HEK293 (cell line): ENCODE data around the gene STK32C.

Experiments
- CTCF ChIA-PET: fragments of 350-600 bp; formaldehyde crosslinking; extraction: SDS; loops from one replicate; lab custom pipeline; 2021; ENCODE audit warnings: antibody characterized with exemption; lab: Yijun Ruan, JAX
- POLR2A ChIA-PET: fragments of 300-600 bp; formaldehyde crosslinking; extraction: SDS; loops from one replicate; lab custom pipeline; 2020; ENCODE audit warnings: antibody characterized with exemption, inconsistent platforms; lab: Yijun Ruan, JAX
- H3K27ac ChIP-seq: fragments of 200-500 bp; sonication (Bioruptor generic); 2 replicates; pipeline ENCODE4 v1.5.1; 2014; ENCODE audit warnings: low read depth, low read length, control low read depth, inconsistent platforms; ENCODE audit errors: extremely low read depth
- H3K36me3 ChIP-seq, 2 experiments: fragments of 200-500 bp in 1 of 2; sonication (Bioruptor generic) in 1 of 2; 1 replicate in 1 of 2; 2 replicates in 1 of 2; pipeline ENCODE4 v1.5.1; 2014 to 2017; ENCODE audit warnings: inconsistent platforms in 2 of 2, low read length in 2 of 2; ENCODE audit not compliant: control insufficient read depth in 2 of 2, insufficient read depth in 1 of 2
- H3K4me1 ChIP-seq: fragments of 200-500 bp; sonication (Bioruptor generic); 2 replicates; pipeline ENCODE4 v1.5.1; 2014; ENCODE audit warnings: mild to moderate bottlenecking, low read length, inconsistent platforms; ENCODE audit not compliant: control insufficient read depth, insufficient read depth
- H3K4me3 ChIP-seq: 2 replicates; pipeline ENCODE4 v1.5.1; 2011; ENCODE audit warnings: low read depth, mild to moderate bottlenecking, control low read depth, low read length, moderate library complexity
- H3K9me3 ChIP-seq: fragments of 200-500 bp; sonication (Bioruptor generic); 2 replicates; pipeline ENCODE4 v1.5.1; 2014; ENCODE audit warnings: low read depth, low read length, inconsistent platforms; ENCODE audit not compliant: control insufficient read depth, insufficient read depth
- KLF1 ChIP-seq: fragments of 450-650 bp; formaldehyde crosslinking; IDR thresholded peaks from 2 replicates; pipeline ENCODE4 v1.5.1; 2016; ENCODE audit warnings: missing biosample characterization, missing genetic modification characterization
- SETDB1 ChIP-seq: IDR thresholded peaks from one replicate; pipeline ENCODE4 v1.6.1; 2017; ENCODE audit warnings: mild to moderate bottlenecking, low read length, moderate library complexity, mixed read lengths; ENCODE audit not compliant: insufficient read length
- ZBTB20 ChIP-seq: fragments of 450-650 bp; formaldehyde crosslinking; IDR thresholded peaks from 2 replicates; pipeline ENCODE4 v1.5.1; 2016; ENCODE audit warnings: missing biosample characterization, missing genetic modification characterization
- ZBTB7A ChIP-seq: fragments of 450-650 bp; formaldehyde crosslinking; IDR thresholded peaks from 2 replicates; pipeline ENCODE4 v1.5.1; 2016; ENCODE audit warnings: low read depth, missing biosample characterization, missing genetic modification characterization
- ZBTB8A ChIP-seq: fragments of 450-650 bp; formaldehyde crosslinking; IDR thresholded peaks from 2 replicates; pipeline ENCODE4 v1.5.1; 2016; ENCODE audit warnings: missing biosample characterization, missing genetic modification characterization
- ZFHX2 ChIP-seq: fragments of 450-650 bp; formaldehyde crosslinking; conservative IDR thresholded peaks from 2 replicates; pipeline ENCODE4 v1.5.1; 2016; ENCODE audit warnings: missing biosample characterization, missing genetic modification characterization
- ZFP37 ChIP-seq: fragments of 450-650 bp; formaldehyde crosslinking; IDR thresholded peaks from 2 replicates; pipeline ENCODE4 v1.5.1; 2016; ENCODE audit warnings: missing biosample characterization, missing genetic modification characterization
- ZNF112 ChIP-seq: fragments of 450-650 bp; formaldehyde crosslinking; IDR thresholded peaks from 2 replicates; pipeline ENCODE4 v1.5.0; 2017; ENCODE audit warnings: missing biosample characterization, missing genetic modification characterization
- ZNF175 ChIP-seq: fragments of 450-650 bp; formaldehyde crosslinking; IDR thresholded peaks from 2 replicates; pipeline ENCODE4 v1.5.1; 2016; ENCODE audit warnings: missing biosample characterization, missing genetic modification characterization
- ZNF18 ChIP-seq: fragments of 450-650 bp; formaldehyde crosslinking; IDR thresholded peaks from 2 replicates; pipeline ENCODE4 v1.5.1; 2016; ENCODE audit warnings: missing biosample characterization, missing genetic modification characterization
- ZNF214 ChIP-seq: fragments of 450-650 bp; formaldehyde crosslinking; IDR thresholded peaks from 2 replicates; pipeline ENCODE4 v1.5.1; 2017; ENCODE audit warnings: missing biosample characterization, mild to moderate bottlenecking, missing genetic modification characterization, borderline replicate concordance
- ZNF248 ChIP-seq: fragments of 450-650 bp; formaldehyde crosslinking; IDR thresholded peaks from 2 replicates; pipeline ENCODE4 v1.5.1; 2017; ENCODE audit warnings: missing biosample characterization, missing genetic modification characterization
- ZNF449 ChIP-seq: fragments of 450-650 bp; formaldehyde crosslinking; IDR thresholded peaks from 2 replicates; pipeline ENCODE4 v1.5.1; 2017; ENCODE audit warnings: missing biosample characterization, mild to moderate bottlenecking, missing genetic modification characterization, moderate library complexity
- ZNF529 ChIP-seq: fragments of 450-650 bp; formaldehyde crosslinking; IDR thresholded peaks from 2 replicates; pipeline ENCODE4 v1.5.1; 2017; ENCODE audit warnings: missing genetic modification characterization, missing biosample characterization; ENCODE audit not compliant: insufficient replicate concordance
- ZNF660 ChIP-seq: fragments of 450-650 bp; IDR thresholded peaks from 2 replicates; pipeline ENCODE4 v1.5.1; 2018; ENCODE audit warnings: missing biosample characterization, mild to moderate bottlenecking, missing genetic modification characterization
- ZNF768 ChIP-seq: fragments of 450-650 bp; formaldehyde crosslinking; IDR thresholded peaks from 2 replicates; pipeline ENCODE4 v1.5.1; 2018; ENCODE audit warnings: missing biosample characterization, mild to moderate bottlenecking, missing genetic modification characterization
- ZNF837 ChIP-seq: fragments of 450-650 bp; formaldehyde crosslinking; IDR thresholded peaks from 2 replicates; pipeline ENCODE4 v1.5.1; 2016; ENCODE audit warnings: missing biosample characterization, missing genetic modification characterization
- ZNF843 ChIP-seq: fragments of 450-650 bp; formaldehyde crosslinking; IDR thresholded peaks from 2 replicates; pipeline ENCODE4 v1.5.1; 2016; ENCODE audit warnings: missing biosample characterization, missing genetic modification characterization
- TF ChIP-seq, protein P1 (sequence below): fragments of 450-650 bp; formaldehyde crosslinking; IDR thresholded peaks from 2 replicates; pipeline ENCODE4 v1.5.1; 2016; ENCODE audit warnings: missing biosample characterization, missing genetic modification characterization, low read depth
- TF ChIP-seq, protein P2 (sequence below): fragments of 450-650 bp; formaldehyde crosslinking; IDR thresholded peaks from 2 replicates; pipeline ENCODE4 v1.5.1; 2016; ENCODE audit warnings: missing biosample characterization, missing genetic modification characterization
- TF ChIP-seq, protein P3 (sequence below): fragments of 450-650 bp; formaldehyde crosslinking; IDR thresholded peaks from 2 replicates; pipeline ENCODE4 v1.5.1; 2016; ENCODE audit warnings: missing biosample characterization, missing genetic modification characterization
- TF ChIP-seq, protein P4 (sequence below): sonication (generic); formaldehyde crosslinking; IDR thresholded peaks from 2 replicates; pipeline ENCODE4 v1.8.1; 2022; ENCODE audit warnings: mild to moderate bottlenecking, moderate library complexity, missing genetic modification reagents
- TF ChIP-seq, protein P5 (sequence below): IDR thresholded peaks from 2 replicates; pipeline ENCODE4 v1.6.1; 2011; ENCODE audit warnings: mild to moderate bottlenecking, low read depth, low read length, borderline replicate concordance

The STK32C gene

DNA sequence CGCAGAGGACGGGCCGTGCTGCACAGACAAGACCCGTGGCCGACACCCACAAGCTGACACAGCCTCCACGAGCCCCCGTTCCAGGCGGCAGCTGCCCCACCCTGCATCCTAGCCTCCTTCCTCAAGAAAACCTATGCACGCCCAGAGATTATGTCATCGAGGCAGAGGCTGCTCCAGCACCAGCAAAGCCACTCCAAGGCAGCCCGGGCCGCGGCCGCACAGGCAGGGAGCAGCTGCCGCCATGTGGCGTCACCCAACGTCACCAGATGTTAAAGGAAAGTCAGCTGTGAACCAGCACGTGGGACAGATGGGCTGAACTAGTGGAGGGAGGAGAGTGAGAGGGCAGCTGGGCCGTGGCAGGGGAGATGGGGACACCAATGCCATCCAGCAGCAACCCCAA, 59.8 kb downstream of the STK32C start:
- H3K4me1 ChIP-seq: no peaks in the 10 kb centered on the region
- no peaks in the 10 kb centered on the region for H3K36me3 ChIP-seq
- POLR2A ChIA-PET: no interaction called here
- no peak overlapping the region for H3K4me3 ChIP-seq
- peak; percentile 62 for TF ChIP-seq KLF1 (tag by site-specific recombination)
- TF ChIP-seq ZNF18: no peak
- no peak overlapping the region for H3K27ac ChIP-seq
- no peaks in the 10 kb centered on the region for H3K9me3 ChIP-seq
- CTCF ChIA-PET: no interaction called here

- CTCF ChIA-PET: no interaction called here
- no peaks in the 10 kb centered on the region for H3K4me1 ChIP-seq
- POLR2A ChIA-PET: no interaction called here
- H3K9me3 ChIP-seq: no peaks in the 10 kb centered on the region
- no peak for TF ChIP-seq ZFHX2
- TF ChIP-seq ZNF112: no peak
- TF ChIP-seq ZBTB20 (tag by site-specific recombination): no peak
- no peaks in the 10 kb centered on the region for H3K36me3 ChIP-seq
- no peak overlapping the region for H3K27ac ChIP-seq
- H3K4me3 ChIP-seq: no peak overlapping the region
Observed at GRCh38 chr10:132246296-132246695, 61.5 kb downstream of the STK32C start.

GRCh38 chr10:132245056-132245455, 62.7 kb downstream of the STK32C start:
- Histone ChIP-seq H3K9me3 (no peaks in the 10 kb centered on the region), H3K27ac (no peak overlapping the region), H3K4me1 (no peaks in the 10 kb centered on the region), H3K4me3 (no peak overlapping the region), H3K36me3 (no peaks in the 10 kb centered on the region)
- ChIA-PET CTCF (interaction anchor here (0.7 kb wide), 1 partner anchor 11 kb away, joined by 3 read pairs; no protein-coding TSS in a partner anchor), POLR2A (no interaction called here)
- TF ChIP-seq ZNF837 (tag by site-specific recombination) (no peak), SETDB1 (no peak), ZBTB7A (no peak), ZNF843 (tag by site-specific recombination) (no peak), ZNF660 (tag by site-specific recombination) (no peak), ZNF768 (tag by site-specific recombination) (no peak), ZNF175 (tag by site-specific recombination) (no peak), ZBTB8A (tag by site-specific recombination) (no peak), ZNF214 (no peak), ZNF248 (tag by site-specific recombination) (no peak), ZFP37 (tag by site-specific recombination) (no peak), ZNF529 (no peak), ZNF449 (no peak), KLF1 (tag by site-specific recombination) (no peak)
- TF ChIP-seq, protein P1, sequence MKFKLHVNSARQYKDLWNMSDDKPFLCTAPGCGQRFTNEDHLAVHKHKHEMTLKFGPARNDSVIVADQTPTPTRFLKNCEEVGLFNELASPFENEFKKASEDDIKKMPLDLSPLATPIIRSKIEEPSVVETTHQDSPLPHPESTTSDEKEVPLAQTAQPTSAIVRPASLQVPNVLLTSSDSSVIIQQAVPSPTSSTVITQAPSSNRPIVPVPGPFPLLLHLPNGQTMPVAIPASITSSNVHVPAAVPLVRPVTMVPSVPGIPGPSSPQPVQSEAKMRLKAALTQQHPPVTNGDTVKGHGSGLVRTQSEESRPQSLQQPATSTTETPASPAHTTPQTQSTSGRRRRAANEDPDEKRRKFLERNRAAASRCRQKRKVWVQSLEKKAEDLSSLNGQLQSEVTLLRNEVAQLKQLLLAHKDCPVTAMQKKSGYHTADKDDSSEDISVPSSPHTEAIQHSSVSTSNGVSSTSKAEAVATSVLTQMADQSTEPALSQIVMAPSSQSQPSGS (tag by site-specific recombination): no peak
- TF ChIP-seq, protein P2, sequence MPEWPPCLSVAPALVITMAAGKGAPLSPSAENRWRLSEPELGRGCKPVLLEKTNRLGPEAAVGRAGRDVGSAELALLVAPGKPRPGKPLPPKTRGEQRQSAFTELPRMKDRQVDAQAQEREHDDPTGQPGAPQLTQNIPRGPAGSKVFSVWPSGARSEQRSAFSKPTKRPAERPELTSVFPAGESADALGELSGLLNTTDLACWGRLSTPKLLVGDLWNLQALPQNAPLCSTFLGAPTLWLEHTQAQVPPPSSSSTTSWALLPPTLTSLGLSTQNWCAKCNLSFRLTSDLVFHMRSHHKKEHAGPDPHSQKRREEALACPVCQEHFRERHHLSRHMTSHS (tag by site-specific recombination): no peak
- TF ChIP-seq, protein P3, sequence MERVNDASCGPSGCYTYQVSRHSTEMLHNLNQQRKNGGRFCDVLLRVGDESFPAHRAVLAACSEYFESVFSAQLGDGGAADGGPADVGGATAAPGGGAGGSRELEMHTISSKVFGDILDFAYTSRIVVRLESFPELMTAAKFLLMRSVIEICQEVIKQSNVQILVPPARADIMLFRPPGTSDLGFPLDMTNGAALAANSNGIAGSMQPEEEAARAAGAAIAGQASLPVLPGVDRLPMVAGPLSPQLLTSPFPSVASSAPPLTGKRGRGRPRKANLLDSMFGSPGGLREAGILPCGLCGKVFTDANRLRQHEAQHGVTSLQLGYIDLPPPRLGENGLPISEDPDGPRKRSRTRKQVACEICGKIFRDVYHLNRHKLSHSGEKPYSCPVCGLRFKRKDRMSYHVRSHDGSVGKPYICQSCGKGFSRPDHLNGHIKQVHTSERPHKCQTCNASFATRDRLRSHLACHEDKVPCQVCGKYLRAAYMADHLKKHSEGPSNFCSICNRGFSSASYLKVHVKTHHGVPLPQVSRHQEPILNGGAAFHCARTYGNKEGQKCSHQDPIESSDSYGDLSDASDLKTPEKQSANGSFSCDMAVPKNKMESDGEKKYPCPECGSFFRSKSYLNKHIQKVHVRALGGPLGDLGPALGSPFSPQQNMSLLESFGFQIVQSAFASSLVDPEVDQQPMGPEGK: no peak
- TF ChIP-seq, protein P4, sequence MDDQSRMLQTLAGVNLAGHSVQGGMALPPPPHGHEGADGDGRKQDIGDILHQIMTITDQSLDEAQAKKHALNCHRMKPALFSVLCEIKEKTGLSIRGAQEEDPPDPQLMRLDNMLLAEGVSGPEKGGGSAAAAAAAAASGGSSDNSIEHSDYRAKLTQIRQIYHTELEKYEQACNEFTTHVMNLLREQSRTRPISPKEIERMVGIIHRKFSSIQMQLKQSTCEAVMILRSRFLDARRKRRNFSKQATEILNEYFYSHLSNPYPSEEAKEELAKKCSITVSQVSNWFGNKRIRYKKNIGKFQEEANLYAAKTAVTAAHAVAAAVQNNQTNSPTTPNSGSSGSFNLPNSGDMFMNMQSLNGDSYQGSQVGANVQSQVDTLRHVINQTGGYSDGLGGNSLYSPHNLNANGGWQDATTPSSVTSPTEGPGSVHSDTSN (CRISPR knock-in tag): no peak
- TF ChIP-seq, protein P5, sequence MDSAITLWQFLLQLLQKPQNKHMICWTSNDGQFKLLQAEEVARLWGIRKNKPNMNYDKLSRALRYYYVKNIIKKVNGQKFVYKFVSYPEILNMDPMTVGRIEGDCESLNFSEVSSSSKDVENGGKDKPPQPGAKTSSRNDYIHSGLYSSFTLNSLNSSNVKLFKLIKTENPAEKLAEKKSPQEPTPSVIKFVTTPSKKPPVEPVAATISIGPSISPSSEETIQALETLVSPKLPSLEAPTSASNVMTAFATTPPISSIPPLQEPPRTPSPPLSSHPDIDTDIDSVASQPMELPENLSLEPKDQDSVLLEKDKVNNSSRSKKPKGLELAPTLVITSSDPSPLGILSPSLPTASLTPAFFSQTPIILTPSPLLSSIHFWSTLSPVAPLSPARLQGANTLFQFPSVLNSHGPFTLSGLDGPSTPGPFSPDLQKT: no peak
